Fibroblast of lung (primary cell): ENCODE measurements around the gene CDK2AP2.

Experiments used
- EZH2 ChIP-seq: IDR thresholded peaks from 2 replicates; pipeline ENCODE4 v1.5.1; 2012; ENCODE audit warnings: low read length, control low read depth, mild to moderate bottlenecking; ENCODE audit errors: missing control alignments
- TF ChIP-seq, protein P1 (sequence below), 2 donors: IDR thresholded peaks in 1 of 2; conservative IDR thresholded peaks in 1 of 2; 1 replicate in 1 of 2; 2 replicates in 1 of 2; pipeline ENCODE4 v1.5.1; 2011 to 2012; ENCODE audit warnings: low read length in 2 of 2, control low read depth in 1 of 2, inconsistent platforms in 1 of 2, low read depth in 1 of 2, mild to moderate bottlenecking in 1 of 2

DNA sequence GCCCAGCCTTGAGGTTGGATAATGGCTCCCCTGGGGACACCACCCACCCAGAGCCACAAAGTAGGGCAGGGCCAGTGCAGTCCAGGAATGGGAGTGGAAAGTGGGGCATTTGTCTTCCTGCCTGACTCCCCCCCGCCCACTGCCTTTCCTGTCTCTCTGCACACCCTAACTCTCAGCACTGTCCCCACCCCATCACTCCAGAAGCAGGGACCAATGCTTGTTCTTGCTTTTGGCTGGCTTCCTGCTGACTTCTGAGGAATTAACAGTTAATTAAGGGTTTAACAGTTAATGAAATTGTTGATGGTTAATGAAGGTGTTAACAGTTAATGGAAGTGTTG, 7.5 kb downstream of the CDK2AP2 start:
- TF ChIP-seq, protein P1, sequence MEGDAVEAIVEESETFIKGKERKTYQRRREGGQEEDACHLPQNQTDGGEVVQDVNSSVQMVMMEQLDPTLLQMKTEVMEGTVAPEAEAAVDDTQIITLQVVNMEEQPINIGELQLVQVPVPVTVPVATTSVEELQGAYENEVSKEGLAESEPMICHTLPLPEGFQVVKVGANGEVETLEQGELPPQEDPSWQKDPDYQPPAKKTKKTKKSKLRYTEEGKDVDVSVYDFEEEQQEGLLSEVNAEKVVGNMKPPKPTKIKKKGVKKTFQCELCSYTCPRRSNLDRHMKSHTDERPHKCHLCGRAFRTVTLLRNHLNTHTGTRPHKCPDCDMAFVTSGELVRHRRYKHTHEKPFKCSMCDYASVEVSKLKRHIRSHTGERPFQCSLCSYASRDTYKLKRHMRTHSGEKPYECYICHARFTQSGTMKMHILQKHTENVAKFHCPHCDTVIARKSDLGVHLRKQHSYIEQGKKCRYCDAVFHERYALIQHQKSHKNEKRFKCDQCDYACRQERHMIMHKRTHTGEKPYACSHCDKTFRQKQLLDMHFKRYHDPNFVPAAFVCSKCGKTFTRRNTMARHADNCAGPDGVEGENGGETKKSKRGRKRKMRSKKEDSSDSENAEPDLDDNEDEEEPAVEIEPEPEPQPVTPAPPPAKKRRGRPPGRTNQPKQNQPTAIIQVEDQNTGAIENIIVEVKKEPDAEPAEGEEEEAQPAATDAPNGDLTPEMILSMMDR (conservative IDR thresholded peaks at IDR 0.05 in 1 of 2, IDR thresholded peaks at IDR 0.05 in 1 of 2; ENCODE audit: low read depth in 1 of 2, low read length in 2 of 2), result no peak
- TF ChIP-seq EZH2, result no peak
